Activated CD4-positive, alpha-beta T cell treated with anti-CD3 and anti-CD28 coated beads, Interleukin-2, amount 50 U/mL, for 1 hour (primary cell): ENCODE data around the gene PHACTR1.

Source experiments
- DNase-seq: peaks from one replicate; pipeline ENCODE4 v3.0.0-alpha.2; 2020

PHACTR1 gene

GRCh38 chr6:13334953-13335352 lies 618.4 kb downstream of the PHACTR1 start:
- no peak for DNase-seq

GRCh38 chr6:13336553-13336952 lies 620.0 kb downstream of the PHACTR1 start:
- peak; percentile 78 for DNase-seq

- DNase-seq: no peak
Observed at GRCh38 chr6:13338038-13338437, 621.5 kb downstream of the PHACTR1 start.
